ENCODE measurements around the gene SLC10A7. TPM values are rescaled to one million over a fixed set of nuclear protein-coding genes. Genes with fewer than 3 reads are reported as not detected.

Gene SLC10A7
- total and polyA plus RNA-seq, 10 of the 15 experiments (the other 5 are each of a cell fraction or from before 2014, with no cell fraction given) = 4.6 to 23.7 (median 15.6) TPM

DNA sequence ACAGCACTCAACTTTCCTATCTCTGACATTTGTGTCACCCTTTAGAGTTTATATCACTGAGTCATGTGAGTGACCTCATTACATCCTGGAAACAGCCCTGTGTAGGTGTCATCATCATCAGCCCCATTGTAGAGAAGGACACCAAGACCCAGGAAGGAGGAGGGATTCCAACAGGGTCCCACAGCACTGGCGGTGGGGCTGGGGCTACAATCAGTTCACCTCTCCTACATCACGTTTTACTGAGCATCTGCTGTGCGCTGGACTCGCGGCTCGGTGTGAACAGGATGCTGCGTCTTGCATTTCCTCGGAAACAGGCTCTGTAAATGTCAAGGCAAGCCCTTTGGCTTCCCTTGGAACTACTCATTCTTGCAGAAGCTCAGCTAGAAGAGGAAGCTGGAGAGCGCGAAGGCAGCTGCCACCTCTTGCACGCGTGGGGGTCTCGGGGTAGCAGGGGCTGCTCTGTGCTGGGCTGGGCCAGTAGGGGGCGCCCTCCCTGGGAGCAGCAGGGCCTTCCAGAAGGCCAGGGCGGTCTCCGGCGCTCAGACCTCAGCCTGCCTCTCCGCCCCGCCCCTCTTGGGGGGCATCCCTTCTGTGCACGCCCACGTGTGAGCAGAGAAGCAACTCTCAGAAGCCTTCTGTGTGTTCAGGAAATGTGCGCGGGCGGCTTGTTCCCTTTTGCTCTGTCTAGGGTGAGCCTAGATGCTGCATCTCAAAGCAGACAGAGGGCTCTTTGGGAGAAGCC lies 278.4 kb downstream of the SLC10A7 start (continued):
- TF ChIP-seq ZZZ3 (IDR thresholded peaks at IDR 0.05; ENCODE audit: control insufficient read depth, insufficient read length, low read depth) (no peak), EED (IDR thresholded peaks at IDR 0.05; ENCODE audit: low read depth) (peak; percentile 13; the same call in 1 of the 2 replicates), SMARCA5 (IDR thresholded peaks at IDR 0.05) (peak; percentile 80), RBBP5 (conservative IDR thresholded peaks at IDR 0.05) (no peak), GABPA (IDR thresholded peaks at IDR 0.05; ENCODE audit: low read depth) (no peak), NFYA (IDR thresholded peaks at IDR 0.05; ENCODE audit: borderline replicate concordance, low read depth, low read length) (no peak), IKZF2 (IDR thresholded peaks at IDR 0.05) (no peak; a peak in 1 of 4 replicates), EZH2 (IDR thresholded peaks at IDR 0.05; ENCODE audit: borderline replicate concordance, control insufficient read depth, low read depth, low read length) (no peak), PAX8 (IDR thresholded peaks at IDR 0.05) (no peak), MYC (IDR thresholded peaks at IDR 0.05; ENCODE audit: insufficient read depth, insufficient read length, insufficient replicate concordance, low read length, severe bottlenecking) (no peak), MEF2B (IDR thresholded peaks at IDR 0.05; ENCODE audit: partially characterized antibody, poor library complexity, severe bottlenecking) (peak; percentile 23), ZNF384 (IDR thresholded peaks at IDR 0.05; ENCODE audit: borderline replicate concordance, low read depth, low read length) (no peak), DPF2 (IDR thresholded peaks at IDR 0.05) (peak; percentile 51; the same call in 1 of the 2 replicates)
- TF ChIP-seq, protein P1, sequence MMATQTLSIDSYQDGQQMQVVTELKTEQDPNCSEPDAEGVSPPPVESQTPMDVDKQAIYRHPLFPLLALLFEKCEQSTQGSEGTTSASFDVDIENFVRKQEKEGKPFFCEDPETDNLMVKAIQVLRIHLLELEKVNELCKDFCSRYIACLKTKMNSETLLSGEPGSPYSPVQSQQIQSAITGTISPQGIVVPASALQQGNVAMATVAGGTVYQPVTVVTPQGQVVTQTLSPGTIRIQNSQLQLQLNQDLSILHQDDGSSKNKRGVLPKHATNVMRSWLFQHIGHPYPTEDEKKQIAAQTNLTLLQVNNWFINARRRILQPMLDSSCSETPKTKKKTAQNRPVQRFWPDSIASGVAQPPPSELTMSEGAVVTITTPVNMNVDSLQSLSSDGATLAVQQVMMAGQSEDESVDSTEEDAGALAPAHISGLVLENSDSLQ (IDR thresholded peaks at IDR 0.05) = 0 out of 2 replicates have a peak, but pooled peaks have one; percentile 3
- TF ChIP-seq, protein P2, sequence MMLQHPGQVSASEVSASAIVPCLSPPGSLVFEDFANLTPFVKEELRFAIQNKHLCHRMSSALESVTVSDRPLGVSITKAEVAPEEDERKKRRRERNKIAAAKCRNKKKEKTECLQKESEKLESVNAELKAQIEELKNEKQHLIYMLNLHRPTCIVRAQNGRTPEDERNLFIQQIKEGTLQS (IDR thresholded peaks at IDR 0.05; ENCODE audit: borderline replicate concordance, extremely low read depth, low read depth, low read length) = no peak
- TF ChIP-seq, protein P3, sequence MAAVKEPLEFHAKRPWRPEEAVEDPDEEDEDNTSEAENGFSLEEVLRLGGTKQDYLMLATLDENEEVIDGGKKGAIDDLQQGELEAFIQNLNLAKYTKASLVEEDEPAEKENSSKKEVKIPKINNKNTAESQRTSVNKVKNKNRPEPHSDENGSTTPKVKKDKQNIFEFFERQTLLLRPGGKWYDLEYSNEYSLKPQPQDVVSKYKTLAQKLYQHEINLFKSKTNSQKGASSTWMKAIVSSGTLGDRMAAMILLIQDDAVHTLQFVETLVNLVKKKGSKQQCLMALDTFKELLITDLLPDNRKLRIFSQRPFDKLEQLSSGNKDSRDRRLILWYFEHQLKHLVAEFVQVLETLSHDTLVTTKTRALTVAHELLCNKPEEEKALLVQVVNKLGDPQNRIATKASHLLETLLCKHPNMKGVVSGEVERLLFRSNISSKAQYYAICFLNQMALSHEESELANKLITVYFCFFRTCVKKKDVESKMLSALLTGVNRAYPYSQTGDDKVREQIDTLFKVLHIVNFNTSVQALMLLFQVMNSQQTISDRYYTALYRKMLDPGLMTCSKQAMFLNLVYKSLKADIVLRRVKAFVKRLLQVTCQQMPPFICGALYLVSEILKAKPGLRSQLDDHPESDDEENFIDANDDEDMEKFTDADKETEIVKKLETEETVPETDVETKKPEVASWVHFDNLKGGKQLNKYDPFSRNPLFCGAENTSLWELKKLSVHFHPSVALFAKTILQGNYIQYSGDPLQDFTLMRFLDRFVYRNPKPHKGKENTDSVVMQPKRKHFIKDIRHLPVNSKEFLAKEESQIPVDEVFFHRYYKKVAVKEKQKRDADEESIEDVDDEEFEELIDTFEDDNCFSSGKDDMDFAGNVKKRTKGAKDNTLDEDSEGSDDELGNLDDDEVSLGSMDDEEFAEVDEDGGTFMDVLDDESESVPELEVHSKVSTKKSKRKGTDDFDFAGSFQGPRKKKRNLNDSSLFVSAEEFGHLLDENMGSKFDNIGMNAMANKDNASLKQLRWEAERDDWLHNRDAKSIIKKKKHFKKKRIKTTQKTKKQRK (IDR thresholded peaks at IDR 0.05; ENCODE audit: low read depth, low read length) = no peak
- TF ChIP-seq, protein P4, sequence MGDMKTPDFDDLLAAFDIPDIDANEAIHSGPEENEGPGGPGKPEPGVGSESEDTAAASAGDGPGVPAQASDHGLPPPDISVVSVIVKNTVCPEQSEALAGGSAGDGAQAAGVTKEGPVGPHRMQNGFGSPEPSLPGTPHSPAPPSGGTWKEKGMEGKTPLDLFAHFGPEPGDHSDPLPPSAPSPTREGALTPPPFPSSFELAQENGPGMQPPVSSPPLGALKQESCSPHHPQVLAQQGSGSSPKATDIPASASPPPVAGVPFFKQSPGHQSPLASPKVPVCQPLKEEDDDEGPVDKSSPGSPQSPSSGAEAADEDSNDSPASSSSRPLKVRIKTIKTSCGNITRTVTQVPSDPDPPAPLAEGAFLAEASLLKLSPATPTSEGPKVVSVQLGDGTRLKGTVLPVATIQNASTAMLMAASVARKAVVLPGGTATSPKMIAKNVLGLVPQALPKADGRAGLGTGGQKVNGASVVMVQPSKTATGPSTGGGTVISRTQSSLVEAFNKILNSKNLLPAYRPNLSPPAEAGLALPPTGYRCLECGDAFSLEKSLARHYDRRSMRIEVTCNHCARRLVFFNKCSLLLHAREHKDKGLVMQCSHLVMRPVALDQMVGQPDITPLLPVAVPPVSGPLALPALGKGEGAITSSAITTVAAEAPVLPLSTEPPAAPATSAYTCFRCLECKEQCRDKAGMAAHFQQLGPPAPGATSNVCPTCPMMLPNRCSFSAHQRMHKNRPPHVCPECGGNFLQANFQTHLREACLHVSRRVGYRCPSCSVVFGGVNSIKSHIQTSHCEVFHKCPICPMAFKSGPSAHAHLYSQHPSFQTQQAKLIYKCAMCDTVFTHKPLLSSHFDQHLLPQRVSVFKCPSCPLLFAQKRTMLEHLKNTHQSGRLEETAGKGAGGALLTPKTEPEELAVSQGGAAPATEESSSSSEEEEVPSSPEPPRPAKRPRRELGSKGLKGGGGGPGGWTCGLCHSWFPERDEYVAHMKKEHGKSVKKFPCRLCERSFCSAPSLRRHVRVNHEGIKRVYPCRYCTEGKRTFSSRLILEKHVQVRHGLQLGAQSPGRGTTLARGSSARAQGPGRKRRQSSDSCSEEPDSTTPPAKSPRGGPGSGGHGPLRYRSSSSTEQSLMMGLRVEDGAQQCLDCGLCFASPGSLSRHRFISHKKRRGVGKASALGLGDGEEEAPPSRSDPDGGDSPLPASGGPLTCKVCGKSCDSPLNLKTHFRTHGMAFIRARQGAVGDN (IDR thresholded peaks at IDR 0.05) = 0 out of 2 replicates have a peak, but pooled peaks have one; percentile 17
- TF ChIP-seq, protein P5, sequence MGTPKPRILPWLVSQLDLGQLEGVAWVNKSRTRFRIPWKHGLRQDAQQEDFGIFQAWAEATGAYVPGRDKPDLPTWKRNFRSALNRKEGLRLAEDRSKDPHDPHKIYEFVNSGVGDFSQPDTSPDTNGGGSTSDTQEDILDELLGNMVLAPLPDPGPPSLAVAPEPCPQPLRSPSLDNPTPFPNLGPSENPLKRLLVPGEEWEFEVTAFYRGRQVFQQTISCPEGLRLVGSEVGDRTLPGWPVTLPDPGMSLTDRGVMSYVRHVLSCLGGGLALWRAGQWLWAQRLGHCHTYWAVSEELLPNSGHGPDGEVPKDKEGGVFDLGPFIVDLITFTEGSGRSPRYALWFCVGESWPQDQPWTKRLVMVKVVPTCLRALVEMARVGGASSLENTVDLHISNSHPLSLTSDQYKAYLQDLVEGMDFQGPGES (IDR thresholded peaks at IDR 0.05) = no peak
